Calu3 (cell line): ENCODE data around the gene RUNX2. TPM values are rescaled to one million over a fixed set of nuclear protein-coding genes. Genes with fewer than 3 reads are reported as not detected.

ENCODE experiments used
- BruUV-seq: library from RNA; stranded (reverse); fragments of 400-500 nt; replicated peaks from 2 replicates; lab custom pipeline; 2021; lab: Mats Ljungman, UMichigan
- CTCF ChIA-PET: fragments of 300-600 bp; sonication (Branson Sonifier 250); formaldehyde crosslinking; loops from one replicate; lab custom pipeline; 2022; ENCODE audit warnings: antibody characterized with exemption; lab: Charles Lee
- DNase-seq: peaks from one replicate; pipeline ENCODE4 v3.0.0; 2022
- H3K27ac Mint-ChIP-seq: one replicate; pipeline ENCODE4 v1.8.0; 2022; ENCODE audit warnings: mixed read lengths; ENCODE audit not compliant: unreplicated experiment
- H3K27me3 Mint-ChIP-seq: one replicate; pipeline ENCODE4 v1.8.0; 2022; ENCODE audit warnings: mixed read lengths; ENCODE audit not compliant: unreplicated experiment
- H3K36me3 Mint-ChIP-seq: one replicate; pipeline ENCODE4 v1.8.0; 2022; ENCODE audit warnings: mild to moderate bottlenecking, moderate library complexity, mixed read lengths; ENCODE audit not compliant: insufficient read depth, unreplicated experiment
- H3K4me1 Mint-ChIP-seq: one replicate; pipeline ENCODE4 v1.8.0; 2022; ENCODE audit warnings: mild to moderate bottlenecking, low read depth, mixed read lengths; ENCODE audit not compliant: unreplicated experiment
- H3K4me3 Mint-ChIP-seq: one replicate; pipeline ENCODE4 v1.8.0; 2022; ENCODE audit warnings: mild to moderate bottlenecking, low read depth, moderate library complexity, mixed read lengths; ENCODE audit not compliant: unreplicated experiment
- H3K9me3 Mint-ChIP-seq: one replicate; pipeline ENCODE4 v1.8.0; 2022; ENCODE audit warnings: low read depth, mixed read lengths; ENCODE audit not compliant: unreplicated experiment
- intact Hi-C: fragments of 100-400 bp; cut with micrococcal nuclease; formaldehyde crosslinking; loops from one replicate; pipeline ENCODE4 v1.10.0; 2022; ENCODE audit not compliant: unreplicated experiment
- total RNA-seq: library from RNA; stranded (reverse); gene quantifications from 2 replicates; pipeline ENCODE4 v1.2.3, GENCODE V29; 2022
- TF ChIP-seq, protein P1 (sequence below): fragments of 200-600 bp; IDR thresholded peaks from one replicate; pipeline ENCODE4 v1.8.0; 2022; ENCODE audit warnings: antibody characterized with exemption; ENCODE audit not compliant: unreplicated experiment

The RUNX2 gene
- total RNA-seq, 1 experiment from 2014 or later, result 0.54 TPM

DNA sequence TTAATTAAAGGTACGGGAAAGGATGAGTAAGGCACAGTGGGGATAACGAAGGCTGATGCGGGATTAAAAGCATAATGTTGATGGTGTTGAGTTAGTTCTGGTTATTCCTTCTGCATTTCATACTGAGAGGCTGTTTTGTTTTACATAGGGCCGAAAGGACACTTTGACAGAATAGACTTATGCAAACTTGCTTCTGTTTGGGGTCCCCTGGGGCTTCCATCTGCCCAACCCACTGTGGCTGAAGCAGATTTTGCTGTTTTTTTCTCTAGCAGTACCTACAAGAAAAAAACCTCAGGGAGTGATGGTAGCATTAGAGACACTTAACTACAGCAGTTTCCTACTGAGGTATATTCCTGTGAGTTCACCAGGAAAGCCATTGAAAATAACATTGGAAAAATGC is 185.7 kb downstream of the RUNX2 start:
- no peak for DNase-seq
- no peaks in the 10 kb centered on the region for H3K36me3 Mint-ChIP-seq
- H3K9me3 Mint-ChIP-seq, result no peaks in the 10 kb centered on the region
- H3K4me1 Mint-ChIP-seq, result no peaks in the 10 kb centered on the region
- TF ChIP-seq, protein P1, sequence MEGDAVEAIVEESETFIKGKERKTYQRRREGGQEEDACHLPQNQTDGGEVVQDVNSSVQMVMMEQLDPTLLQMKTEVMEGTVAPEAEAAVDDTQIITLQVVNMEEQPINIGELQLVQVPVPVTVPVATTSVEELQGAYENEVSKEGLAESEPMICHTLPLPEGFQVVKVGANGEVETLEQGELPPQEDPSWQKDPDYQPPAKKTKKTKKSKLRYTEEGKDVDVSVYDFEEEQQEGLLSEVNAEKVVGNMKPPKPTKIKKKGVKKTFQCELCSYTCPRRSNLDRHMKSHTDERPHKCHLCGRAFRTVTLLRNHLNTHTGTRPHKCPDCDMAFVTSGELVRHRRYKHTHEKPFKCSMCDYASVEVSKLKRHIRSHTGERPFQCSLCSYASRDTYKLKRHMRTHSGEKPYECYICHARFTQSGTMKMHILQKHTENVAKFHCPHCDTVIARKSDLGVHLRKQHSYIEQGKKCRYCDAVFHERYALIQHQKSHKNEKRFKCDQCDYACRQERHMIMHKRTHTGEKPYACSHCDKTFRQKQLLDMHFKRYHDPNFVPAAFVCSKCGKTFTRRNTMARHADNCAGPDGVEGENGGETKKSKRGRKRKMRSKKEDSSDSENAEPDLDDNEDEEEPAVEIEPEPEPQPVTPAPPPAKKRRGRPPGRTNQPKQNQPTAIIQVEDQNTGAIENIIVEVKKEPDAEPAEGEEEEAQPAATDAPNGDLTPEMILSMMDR, result no peak
- BruUV-seq, result no TSS peak
- H3K27ac Mint-ChIP-seq, result no peak overlapping the region
- no peaks in the 10 kb centered on the region for H3K27me3 Mint-ChIP-seq
- H3K4me3 Mint-ChIP-seq, result no peak overlapping the region
- intact Hi-C loops, result no loop called here
- CTCF ChIA-PET, result no interaction called here

DNA sequence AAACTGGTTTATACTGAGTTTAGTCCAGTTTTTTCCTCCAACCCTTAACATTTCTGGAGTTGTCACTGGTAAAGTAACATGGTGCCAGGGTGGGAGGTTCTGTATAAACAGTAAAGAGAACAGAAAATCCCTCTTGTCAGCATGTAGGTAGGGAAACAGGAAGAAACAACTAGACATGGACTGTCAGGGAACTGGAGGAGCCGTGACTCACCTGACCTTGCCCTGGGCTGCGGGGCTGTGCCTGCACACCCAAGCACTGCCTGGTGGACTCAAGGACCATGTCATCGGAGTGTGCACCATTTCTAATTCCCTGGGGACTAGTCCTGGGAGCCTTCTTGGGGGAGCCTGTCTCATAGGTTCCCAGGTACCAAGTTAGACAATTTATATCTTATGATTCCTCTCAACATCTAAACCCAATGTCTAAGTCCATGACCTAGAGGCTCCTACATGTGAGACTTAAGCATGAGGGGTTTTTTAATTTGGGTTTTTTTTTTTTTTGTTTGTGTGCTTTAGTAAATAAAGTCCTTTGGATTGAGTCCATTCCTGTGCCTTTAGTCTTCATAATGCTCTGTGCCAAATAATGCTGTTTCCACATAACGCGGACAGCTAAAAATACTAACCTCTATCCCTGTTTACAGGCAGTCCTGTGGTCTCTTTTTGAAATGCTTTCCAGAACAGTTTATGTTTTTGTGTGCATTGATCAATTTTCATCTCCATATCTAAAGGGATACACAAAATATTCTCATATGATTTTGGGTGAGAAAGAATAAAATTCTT is 186.5 kb downstream of the RUNX2 start:
- CTCF ChIA-PET, result no interaction called here
- Mint-ChIP-seq H3K4me1 (no peaks in the 10 kb centered on the region), H3K27ac (no peak overlapping the region), H3K36me3 (no peaks in the 10 kb centered on the region), H3K27me3 (no peaks in the 10 kb centered on the region), H3K9me3 (no peaks in the 10 kb centered on the region), H3K4me3 (no peak overlapping the region)
- TF ChIP-seq, protein P1, result no peak
- peak; percentile 44 for DNase-seq
- intact Hi-C loops, result no loop called here
- BruUV-seq, result no TSS peak

DNA sequence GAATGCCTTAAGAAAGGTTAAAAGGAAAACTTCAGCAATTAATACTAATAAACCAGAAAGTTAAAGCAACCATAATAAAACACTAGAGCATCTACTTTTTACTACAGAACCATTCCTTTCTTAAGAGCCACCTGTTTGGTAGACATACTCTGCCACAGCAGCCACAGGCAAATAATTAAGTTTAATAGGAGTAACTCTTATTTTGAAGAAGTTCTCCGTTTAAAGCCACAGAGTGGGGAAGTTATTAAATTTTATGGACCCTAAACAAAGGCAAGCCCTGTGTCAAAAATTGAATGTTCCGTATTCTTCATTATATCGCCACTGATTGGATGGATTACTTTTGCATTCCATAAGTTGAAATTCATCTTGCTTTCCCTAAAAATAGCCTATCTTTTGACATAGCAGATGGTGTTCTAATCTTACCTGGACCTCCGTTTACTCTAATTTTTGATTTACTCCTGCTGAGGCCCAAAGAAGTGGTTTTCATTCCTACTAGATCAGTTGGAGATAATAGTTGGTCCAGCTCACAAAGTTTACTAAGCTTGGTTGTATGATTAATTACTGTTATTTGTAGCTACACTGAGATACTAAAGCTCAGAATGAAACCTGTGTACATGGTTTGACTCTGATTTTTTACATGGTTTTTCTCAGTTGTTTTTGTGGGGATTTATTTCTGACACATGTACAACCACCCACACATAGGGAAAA is 190.0 kb downstream of the RUNX2 start:
- Mint-ChIP-seq H3K27ac (no peak overlapping the region), H3K27me3 (no peaks in the 10 kb centered on the region), H3K36me3 (no peaks in the 10 kb centered on the region), H3K4me1 (no peaks in the 10 kb centered on the region), H3K9me3 (no peaks in the 10 kb centered on the region), H3K4me3 (no peak overlapping the region)
- BruUV-seq, result no TSS peak
- TF ChIP-seq, protein P1, result no peak
- no peak for DNase-seq
- intact Hi-C loops, result no loop called here
- CTCF ChIA-PET, result no interaction called here

DNA sequence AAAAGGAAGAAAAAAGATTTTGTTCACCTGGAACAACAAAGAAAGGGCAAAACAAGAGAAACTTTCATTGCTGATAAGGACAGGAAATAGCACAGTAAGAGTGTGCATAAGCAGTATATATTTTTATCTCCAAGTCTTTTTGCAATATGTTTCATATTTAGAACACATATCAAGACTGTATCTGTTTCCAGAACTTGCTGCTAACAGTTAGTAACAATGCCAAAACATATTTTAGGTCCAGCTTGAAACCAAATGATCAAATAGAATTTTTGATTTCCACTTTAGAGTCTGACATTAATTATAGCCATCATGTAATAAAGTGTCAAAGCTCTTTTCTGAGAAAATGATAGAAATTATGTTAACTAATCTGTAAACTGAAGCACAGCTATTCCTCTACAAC is 193.1 kb downstream of the RUNX2 start:
- H3K4me1 Mint-ChIP-seq, result no peaks in the 10 kb centered on the region
- no peak overlapping the region for H3K27ac Mint-ChIP-seq
- intact Hi-C loops, result loop anchor here (5.0 kb wide), 1 partner anchor 99 kb away; no protein-coding TSS in a partner anchor
- DNase-seq, result no peak
- TF ChIP-seq, protein P1, result no peak
- CTCF ChIA-PET, result interaction anchor here (0.6 kb wide), 1 partner anchor 1918 kb away, joined by 4 read pairs; no protein-coding TSS in a partner anchor
- no peak overlapping the region for H3K4me3 Mint-ChIP-seq
- H3K36me3 Mint-ChIP-seq, result peaks cover 6% of the 10 kb centered on the region
- H3K27me3 Mint-ChIP-seq, result no peaks in the 10 kb centered on the region
- H3K9me3 Mint-ChIP-seq, result no peaks in the 10 kb centered on the region
- no TSS peak for BruUV-seq
